Prostate gland (tissue), 2 donors: ENCODE results near the gene CACNA1B. TPM values are rescaled to one million over a fixed set of nuclear protein-coding genes. Genes with fewer than 3 reads are reported as not detected.
"Not testable (repeated sequence)": the region's sequence is repeated elsewhere in the genome, so short reads cannot be mapped to it uniquely, and the experiment has no call there.

Source experiments
- DNase-seq: peaks from one replicate; pipeline ENCODE4 v3.0.0-alpha.2; 2019; ENCODE audit warnings: low spot score
- H3K27ac ChIP-seq, 2 donors: fragments of 200-600 bp; sonication (generic); 2 replicates each; pipeline ENCODE4 v1.5.1; 2017 to 2019
- H3K27me3 ChIP-seq: fragments of 200-600 bp; sonication (generic); replicated peaks from 2 replicates; pipeline ENCODE4 v1.5.1; 2019; ENCODE audit not compliant: insufficient read depth
- H3K36me3 ChIP-seq, 2 donors: fragments of 200-600 bp; sonication (generic); 1 replicate in 1 of 2; 2 replicates in 1 of 2; pipeline versions ENCODE4 v1.5.1 to v1.8.1; 2017 to 2019
- H3K4me1 ChIP-seq: fragments of 200-600 bp; sonication (generic); replicated peaks from 2 replicates; pipeline ENCODE4 v1.5.1; 2019
- H3K4me3 ChIP-seq, 2 donors: fragments of 200-600 bp; sonication (generic); 2 replicates each; pipeline ENCODE4 v1.5.1; 2017 to 2019
- H3K9me3 ChIP-seq: fragments of 200-600 bp; sonication (generic); 2 replicates; pipeline ENCODE4 v1.5.1; 2017
- POLR2A ChIP-seq: fragments of 450-650 bp; IDR thresholded peaks from one replicate; pipeline ENCODE4 v1.6.1; 2016; ENCODE audit warnings: antibody characterized with exemption, mild to moderate bottlenecking
- POLR2AphosphoS5 ChIP-seq: sonication (generic); formaldehyde crosslinking; IDR thresholded peaks from one replicate; pipeline ENCODE4 v1.6.1; 2017; ENCODE audit warnings: antibody characterized with exemption
- WGBS: methylation state at CpG from one replicate; pipeline ENCODE4 v1.1.5; 2018; 5-methylcytosine and 5-hydroxymethylcytosine counted together
- intact Hi-C: fragments of 100-400 bp; cut with DNase I; formaldehyde crosslinking; loops from one replicate; pipeline ENCODE4 v1.14.2; 2022
- total RNA-seq, 2 donors: library from RNA; depleted of rRNA; stranded (reverse); fragments of >200 nt; gene quantifications; one replicate each; pipeline ENCODE4 v1.1.0, GENCODE V29; 2016
- TF ChIP-seq, protein P1 (sequence below), 4 experiments: fragments of 200-600 bp in 2 of 4; fragments of 450-650 bp in 2 of 4; sonication (generic) in 2 of 4; IDR thresholded peaks; 1 replicate in 3 of 4; 2 replicates in 1 of 4; pipeline ENCODE4 v1.5.1; 2016 to 2019; ENCODE audit warnings: antibody characterized with exemption in 4 of 4, mild to moderate bottlenecking in 2 of 4, moderate library complexity in 2 of 4

The CACNA1B gene
- total RNA-seq, 2 donors from 2014 or later = 0.36 to 6.0 TPM

- 88% methylated on average over 26 of the region's 26 CpGs for WGBS
- TF ChIP-seq, protein P1, sequence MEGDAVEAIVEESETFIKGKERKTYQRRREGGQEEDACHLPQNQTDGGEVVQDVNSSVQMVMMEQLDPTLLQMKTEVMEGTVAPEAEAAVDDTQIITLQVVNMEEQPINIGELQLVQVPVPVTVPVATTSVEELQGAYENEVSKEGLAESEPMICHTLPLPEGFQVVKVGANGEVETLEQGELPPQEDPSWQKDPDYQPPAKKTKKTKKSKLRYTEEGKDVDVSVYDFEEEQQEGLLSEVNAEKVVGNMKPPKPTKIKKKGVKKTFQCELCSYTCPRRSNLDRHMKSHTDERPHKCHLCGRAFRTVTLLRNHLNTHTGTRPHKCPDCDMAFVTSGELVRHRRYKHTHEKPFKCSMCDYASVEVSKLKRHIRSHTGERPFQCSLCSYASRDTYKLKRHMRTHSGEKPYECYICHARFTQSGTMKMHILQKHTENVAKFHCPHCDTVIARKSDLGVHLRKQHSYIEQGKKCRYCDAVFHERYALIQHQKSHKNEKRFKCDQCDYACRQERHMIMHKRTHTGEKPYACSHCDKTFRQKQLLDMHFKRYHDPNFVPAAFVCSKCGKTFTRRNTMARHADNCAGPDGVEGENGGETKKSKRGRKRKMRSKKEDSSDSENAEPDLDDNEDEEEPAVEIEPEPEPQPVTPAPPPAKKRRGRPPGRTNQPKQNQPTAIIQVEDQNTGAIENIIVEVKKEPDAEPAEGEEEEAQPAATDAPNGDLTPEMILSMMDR (IDR thresholded peaks at IDR 0.05) = no peak
- TF ChIP-seq POLR2A (no peak), POLR2AphosphoS5 (no peak)
- H3K4me3 ChIP-seq = no peak overlapping the region
- H3K4me1 ChIP-seq = no peaks in the 10 kb centered on the region
- no peak overlapping the region for H3K27ac ChIP-seq
- no peaks in the 10 kb centered on the region for H3K9me3 ChIP-seq
- peak; percentile 2 for DNase-seq
- H3K36me3 ChIP-seq = no peaks in the 10 kb centered on the region
- intact Hi-C loops = no loop called here
- no peaks in the 10 kb centered on the region for H3K27me3 ChIP-seq
These were observed 228.3 kb downstream of the CACNA1B start for GRCh38 chr9:138105561-138106505.

DNA sequence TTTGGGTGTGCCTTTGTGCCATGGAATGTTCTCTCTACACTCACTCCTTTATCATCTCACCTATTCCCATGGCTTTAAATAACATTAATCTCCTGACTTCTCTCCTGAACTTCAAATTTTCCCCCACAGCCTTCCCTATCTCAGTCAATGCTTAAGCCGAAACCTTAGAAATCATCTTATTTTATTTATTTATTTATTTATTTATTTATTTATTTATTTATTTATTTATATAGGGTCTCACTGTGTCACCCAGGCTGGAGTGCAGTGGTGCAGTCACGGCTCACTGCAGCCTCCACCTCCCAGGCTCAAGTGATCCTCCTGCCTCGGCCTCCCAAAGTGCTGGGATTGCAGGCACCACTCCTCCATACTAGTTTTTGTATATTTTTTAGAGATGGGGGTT is 229.5 kb downstream of the CACNA1B start:
- H3K27me3 ChIP-seq, DNase-seq, intact Hi-C loops: not testable (repeated sequence)

DNA sequence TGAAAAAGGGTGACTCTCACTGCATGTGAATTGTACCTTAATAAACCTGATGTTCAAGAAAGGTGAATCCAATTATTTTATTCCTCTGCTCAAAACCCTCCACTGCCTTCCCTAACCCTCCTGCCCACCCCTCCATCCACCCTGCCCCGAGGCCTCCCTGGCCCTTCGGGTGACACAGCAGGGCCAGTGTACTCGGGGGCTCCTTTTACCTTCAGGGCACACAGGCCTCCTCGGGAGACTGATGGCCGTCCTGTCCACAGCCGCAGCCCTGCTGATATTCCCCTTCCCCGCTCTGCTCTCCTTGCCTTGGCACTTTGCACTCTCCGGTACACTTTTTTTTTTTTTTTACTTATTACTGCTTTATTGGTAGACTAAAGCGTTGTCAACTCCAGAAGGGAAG is 234.0 kb downstream of the CACNA1B start:
- WGBS = 87% methylated on average over 9 of the region's 9 CpGs
- TF ChIP-seq POLR2AphosphoS5 (no peak), POLR2A (no peak)
- TF ChIP-seq, protein P1 (IDR thresholded peaks at IDR 0.05) = no peak
- no peak for DNase-seq
- H3K4me1 ChIP-seq = no peaks in the 10 kb centered on the region
- H3K4me3 ChIP-seq = no peak overlapping the region
- intact Hi-C loops = no loop called here
- no peaks in the 10 kb centered on the region for H3K27me3 ChIP-seq
- H3K9me3 ChIP-seq = no peaks in the 10 kb centered on the region
- no peaks in the 10 kb centered on the region for H3K36me3 ChIP-seq
- no peak overlapping the region for H3K27ac ChIP-seq

More for the DNA sequence above, 229.5 kb downstream of the CACNA1B start:
- not testable (repeated sequence) for H3K27ac ChIP-seq, H3K9me3 ChIP-seq, H3K4me3 ChIP-seq, H3K36me3 ChIP-seq, H3K4me1 ChIP-seq
- 93% methylated on average over 3 of the region's 3 CpGs for WGBS

DNA sequence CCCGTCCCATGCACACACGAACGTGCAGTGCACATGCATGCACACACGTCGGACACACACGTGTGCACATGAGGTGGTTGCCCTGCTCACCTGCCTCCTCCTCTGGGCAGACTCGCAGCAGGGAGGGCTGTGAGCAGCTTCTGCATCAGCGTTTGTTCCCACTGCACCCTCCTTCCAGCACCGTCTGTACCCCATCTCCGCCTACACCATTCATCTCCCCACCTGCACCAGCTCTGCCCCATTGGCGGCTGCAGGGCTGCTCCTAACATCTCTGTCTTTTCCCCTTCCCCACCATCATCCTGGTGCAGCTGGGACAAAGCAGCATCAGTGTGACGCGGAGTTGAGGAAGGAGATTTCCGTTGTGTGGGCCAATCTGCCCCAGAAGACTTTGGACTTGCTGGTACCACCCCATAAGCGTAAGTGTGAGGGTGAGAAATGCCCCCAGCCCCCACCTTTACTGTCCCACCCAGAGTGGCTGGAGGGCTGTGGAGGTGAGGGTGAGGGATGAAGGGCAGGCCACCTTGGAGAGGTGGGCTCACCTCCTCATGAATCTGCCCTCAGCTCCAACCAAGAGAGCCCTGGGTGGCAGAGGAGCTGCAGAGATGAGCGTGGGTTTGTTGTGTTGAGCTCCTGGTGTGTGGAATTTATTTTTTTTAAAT is 234.6 kb downstream of the CACNA1B start:
- TF ChIP-seq, protein P1 (IDR thresholded peaks at IDR 0.05) = no peak
- TF ChIP-seq POLR2A (no peak), POLR2AphosphoS5 (no peak)
- H3K27ac ChIP-seq = no peak overlapping the region
- H3K4me1 ChIP-seq = no peaks in the 10 kb centered on the region
- H3K9me3 ChIP-seq = no peaks in the 10 kb centered on the region
- H3K4me3 ChIP-seq = no peak overlapping the region
- no peak for DNase-seq
- intact Hi-C loops = no loop called here
- no peaks in the 10 kb centered on the region for H3K27me3 ChIP-seq
- WGBS = 85% methylated on average over 16 of the region's 16 CpGs
- H3K36me3 ChIP-seq = no peaks in the 10 kb centered on the region

- no peak for TF ChIP-seq POLR2AphosphoS5
- DNase-seq = no peak
- H3K27me3 ChIP-seq = no peaks in the 10 kb centered on the region
- intact Hi-C loops = no loop called here
- H3K4me3 ChIP-seq = no peak overlapping the region
- no peaks in the 10 kb centered on the region for H3K4me1 ChIP-seq
- H3K27ac ChIP-seq = no peak overlapping the region
- H3K36me3 ChIP-seq = no peaks in the 10 kb centered on the region
- no peaks in the 10 kb centered on the region for H3K9me3 ChIP-seq
- WGBS = 87% methylated on average over 36 of the region's 36 CpGs
These were observed 235.4 kb downstream of the CACNA1B start for GRCh38 chr9:138112791-138113600.

- H3K27me3 ChIP-seq, H3K9me3 ChIP-seq, intact Hi-C loops, DNase-seq, H3K27ac ChIP-seq, H3K4me3 ChIP-seq, H3K36me3 ChIP-seq, H3K4me1 ChIP-seq: not testable (repeated sequence)
- 88% methylated on average over 23 of the region's 23 CpGs for WGBS
These were observed 236.2 kb downstream of the CACNA1B start for GRCh38 chr9:138113701-138114325.
